GM23248 (cell line): ENCODE measurements around the gene SRP9.

Source experiments
- EZH2 ChIP-seq: fragments of 200-600 bp; sonication (generic); IDR thresholded peaks from 2 replicates; pipeline ENCODE4 v1.6.1; 2018; ENCODE audit warnings: antibody characterized with exemption, mild to moderate bottlenecking; ENCODE audit not compliant: insufficient read depth, poor library complexity, severe bottlenecking
- EZH2phosphoT487 ChIP-seq: fragments of 200-600 bp; sonication (generic); IDR thresholded peaks from 2 replicates; pipeline ENCODE4 v1.6.1; 2018; ENCODE audit warnings: antibody characterized with exemption, moderate library complexity, mild to moderate bottlenecking, low read depth; ENCODE audit not compliant: insufficient read depth

- TF ChIP-seq EZH2: no peak
- TF ChIP-seq EZH2phosphoT487: no peak
These were observed at the start of gene SRP9 for GRCh38 chr1:225777583-225778336.
